HG02840 (cell line): ENCODE measurements around the gene LLGL1.

Experiments
- ATAC-seq: cut with Tn5 transposase; IDR thresholded peaks from one replicate; pipeline ENCODE4 v1.9.1; 2021; ENCODE audit warnings: mild to moderate bottlenecking, moderate library complexity, moderate number of reproducible peaks; ENCODE audit not compliant: unreplicated experiment, low FRiP score

The LLGL1 gene

GRCh38 chr17:18228176-18228682 is 2.8 kb downstream of the LLGL1 start:
- no peak for ATAC-seq

GRCh38 chr17:18229254-18229653 is 3.8 kb downstream of the LLGL1 start:
- no peak for ATAC-seq

- ATAC-seq = no peak
Measured at GRCh38 chr17:18229771-18230170, 4.3 kb downstream of the LLGL1 start.

GRCh38 chr17:18230288-18231141 is 5.1 kb downstream of the LLGL1 start:
- no peak for ATAC-seq

- ATAC-seq = no peak
Measured at GRCh38 chr17:18231164-18231563, 5.7 kb downstream of the LLGL1 start.

GRCh38 chr17:18233803-18234518 is 8.5 kb downstream of the LLGL1 start:
- no peak for ATAC-seq

GRCh38 chr17:18234853-18235380 is 9.5 kb downstream of the LLGL1 start:
- ATAC-seq = no peak

- ATAC-seq = no peak
Measured at GRCh38 chr17:18235743-18236256, 10.4 kb downstream of the LLGL1 start.

- ATAC-seq = no peak
Measured at GRCh38 chr17:18236494-18236893, 11.1 kb downstream of the LLGL1 start.

GRCh38 chr17:18237461-18237860 is 12.0 kb downstream of the LLGL1 start:
- no peak for ATAC-seq

- no peak for ATAC-seq
Measured at GRCh38 chr17:18238299-18238698, 12.9 kb downstream of the LLGL1 start.

GRCh38 chr17:18240449-18240848 is 15.0 kb downstream of the LLGL1 start:
- ATAC-seq = no peak

- no peak for ATAC-seq
Measured at GRCh38 chr17:18241229-18241871, 15.9 kb downstream of the LLGL1 start.

GRCh38 chr17:18245038-18245776 is 19.8 kb downstream of the LLGL1 start:
- ATAC-seq = no peak

GRCh38 chr17:18246109-18246725 is 20.8 kb downstream of the LLGL1 start:
- ATAC-seq = no peak

- no peak for ATAC-seq
Measured at GRCh38 chr17:18246880-18247612, 21.6 kb downstream of the LLGL1 start.

GRCh38 chr17:18247613-18248001 is 22.2 kb downstream of the LLGL1 start:
- ATAC-seq = no peak

GRCh38 chr17:18248300-18248731 is 22.9 kb downstream of the LLGL1 start:
- no peak for ATAC-seq

GRCh38 chr17:18248811-18249210 is 23.4 kb downstream of the LLGL1 start:
- ATAC-seq = no peak
